HT1080 (cell line): ENCODE data around the gene SMAD4. TPM values are rescaled to one million over a fixed set of nuclear protein-coding genes. Genes with fewer than 3 reads are reported as not detected.
A peak's percentile ranks its signal among the peaks of the same experiment; 100 is the strongest.
"Not testable (repeated sequence)": the region's sequence is repeated elsewhere in the genome, so short reads cannot be mapped to it uniquely, and the experiment has no call there.

Experiments
- DNase-seq: peaks from one replicate; pipeline ENCODE4 v3.0.0-alpha.2; 2015; ENCODE audit warnings: low read depth
- polyA plus RNA-seq, 2 experiments: library from polyadenylated mRNA; depleted of rRNA; stranded (reverse); fragments of >200 nt; gene quantifications; 2 replicates each; pipeline ENCODE4 v1.2.3, GENCODE V29; 2015
- total RNA-seq: library from RNA; depleted of rRNA; stranded (reverse); fragments of >200 nt; shearing (Covaris generic); gene quantifications from 2 replicates; pipeline ENCODE4 v1.2.3, GENCODE V29; 2014; rRNA removed

Gene SMAD4
- 83.6 and 87.2 TPM in 2 replicates for total RNA-seq
- 51.8 and 64.7 TPM in 2 replicates for polyA plus RNA-seq (2015; cell fraction: cytosol; rRNA removed)
- polyA plus RNA-seq (2015; cell fraction: nucleus; rRNA removed) = 105 and 117 TPM in 2 replicates

DNA sequence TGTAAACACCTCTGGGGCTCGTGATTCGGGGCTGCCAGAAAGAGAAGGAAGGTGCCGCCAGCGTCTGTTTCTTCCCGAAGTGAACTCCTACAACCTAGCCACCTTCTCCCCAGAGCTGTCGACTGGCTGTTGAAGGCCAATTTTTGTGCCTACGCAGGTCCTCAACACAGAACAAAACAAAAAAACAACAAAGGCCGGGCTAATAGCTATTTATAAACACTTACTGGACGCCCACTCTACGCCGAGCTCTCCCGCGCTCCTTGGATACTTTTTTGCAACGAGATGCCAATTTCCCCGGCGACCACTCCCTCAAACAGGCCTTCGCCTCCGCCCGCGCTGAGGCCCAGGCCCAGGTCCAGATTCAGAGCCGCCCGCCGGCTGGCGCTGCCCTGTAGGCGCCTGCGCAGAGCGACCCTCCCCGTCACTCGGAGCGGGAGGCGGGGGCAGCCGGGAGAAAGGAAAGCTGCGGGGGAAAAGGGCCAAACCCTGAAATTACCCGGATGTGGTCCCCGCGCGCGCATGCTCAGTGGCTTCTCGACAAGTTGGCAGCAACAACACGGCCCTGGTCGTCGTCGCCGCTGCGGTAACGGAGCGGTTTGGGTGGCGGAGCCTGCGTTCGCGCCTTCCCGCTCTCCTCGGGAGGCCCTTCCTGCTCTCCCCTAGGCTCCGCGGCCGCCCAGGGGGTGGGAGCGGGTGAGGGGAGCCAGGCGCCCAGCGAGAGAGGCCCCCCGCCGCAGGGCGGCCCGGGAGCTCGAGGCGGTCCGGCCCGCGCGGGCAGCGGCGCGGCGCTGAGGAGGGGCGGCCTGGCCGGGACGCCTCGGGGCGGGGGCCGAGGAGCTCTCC lies at the start of gene SMAD4:
TSS of gene SMAD4 (plus strand) at position 520 of the 843 bp plus-strand sequence. CDS start 16,834 bp downstream, outside the sequence.
- DNase-seq = peak; percentile 94

DNA sequence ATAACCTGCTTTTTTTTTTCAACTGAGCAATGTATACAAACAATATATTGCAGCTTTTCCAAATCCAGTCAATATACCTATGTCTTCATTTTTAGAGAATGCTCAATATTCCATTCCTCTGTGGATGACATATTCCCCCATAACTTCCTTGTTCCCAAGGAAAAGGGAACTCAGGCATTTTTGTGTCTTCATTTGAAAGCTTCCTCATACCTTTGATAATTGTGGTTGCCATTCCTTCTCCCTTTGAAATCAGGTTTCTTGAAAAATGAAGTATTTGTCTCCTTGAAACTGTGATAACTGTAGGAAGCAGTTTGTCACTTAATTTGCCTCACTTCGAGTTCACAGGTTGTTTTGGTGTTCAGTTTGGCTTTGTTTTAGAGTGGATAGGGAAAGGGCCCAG lies 48.6 kb upstream of the SMAD4 start:
- DNase-seq = no peak

DNA sequence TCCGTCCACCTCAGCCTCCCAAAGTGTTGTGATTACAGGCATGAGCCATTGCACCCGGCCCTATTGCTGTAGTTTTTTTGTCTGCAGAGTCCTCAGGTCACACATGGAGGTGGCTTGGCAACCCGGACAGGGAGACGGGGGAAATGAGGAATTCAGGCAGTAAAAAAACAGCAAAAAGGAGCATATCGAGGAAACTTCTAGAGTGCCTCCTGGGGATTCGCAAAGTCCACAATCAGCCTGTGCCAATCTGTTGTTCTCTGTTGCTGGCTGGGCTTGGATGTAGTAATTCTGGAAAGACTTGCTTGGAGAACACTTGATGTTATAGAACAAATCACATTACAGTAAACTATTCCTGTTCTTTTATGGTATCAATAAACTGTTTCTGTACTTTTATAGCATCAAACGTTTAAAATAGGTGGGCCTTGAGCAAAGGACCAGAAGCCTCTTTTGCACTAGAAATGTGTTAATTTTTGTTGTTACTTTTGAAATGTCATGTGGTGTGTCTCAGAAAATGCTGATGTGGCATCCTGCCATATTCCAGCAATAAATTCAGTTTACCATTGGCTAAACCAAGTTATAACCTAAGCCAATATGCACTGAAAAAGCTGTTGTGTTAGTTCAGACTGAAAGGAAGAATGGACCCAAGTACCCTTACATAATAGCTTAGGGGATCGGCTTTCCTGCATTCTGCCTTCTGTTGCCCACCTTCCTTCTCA lies 47.8 kb upstream of the SMAD4 start:
- no peak for DNase-seq

DNA sequence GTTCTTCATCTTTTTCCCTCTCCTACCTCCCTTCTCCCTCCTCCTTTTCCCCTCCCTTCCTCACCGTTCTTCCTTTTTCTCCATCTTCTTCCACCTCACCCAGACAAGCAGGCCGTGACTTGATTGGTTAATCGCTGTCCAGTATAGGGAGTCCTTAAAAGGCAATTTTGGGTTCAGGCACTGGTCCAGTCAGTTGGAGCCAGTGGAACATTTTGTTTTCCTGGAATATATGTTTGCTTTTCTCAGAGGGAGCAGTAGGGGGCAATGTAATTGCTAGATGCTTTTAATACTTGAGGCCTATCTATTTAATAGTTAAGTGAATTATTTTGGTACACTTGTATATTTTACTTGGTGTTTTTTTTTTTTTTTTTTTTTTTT lies 47.2 kb upstream of the SMAD4 start:
- no peak for DNase-seq

DNA sequence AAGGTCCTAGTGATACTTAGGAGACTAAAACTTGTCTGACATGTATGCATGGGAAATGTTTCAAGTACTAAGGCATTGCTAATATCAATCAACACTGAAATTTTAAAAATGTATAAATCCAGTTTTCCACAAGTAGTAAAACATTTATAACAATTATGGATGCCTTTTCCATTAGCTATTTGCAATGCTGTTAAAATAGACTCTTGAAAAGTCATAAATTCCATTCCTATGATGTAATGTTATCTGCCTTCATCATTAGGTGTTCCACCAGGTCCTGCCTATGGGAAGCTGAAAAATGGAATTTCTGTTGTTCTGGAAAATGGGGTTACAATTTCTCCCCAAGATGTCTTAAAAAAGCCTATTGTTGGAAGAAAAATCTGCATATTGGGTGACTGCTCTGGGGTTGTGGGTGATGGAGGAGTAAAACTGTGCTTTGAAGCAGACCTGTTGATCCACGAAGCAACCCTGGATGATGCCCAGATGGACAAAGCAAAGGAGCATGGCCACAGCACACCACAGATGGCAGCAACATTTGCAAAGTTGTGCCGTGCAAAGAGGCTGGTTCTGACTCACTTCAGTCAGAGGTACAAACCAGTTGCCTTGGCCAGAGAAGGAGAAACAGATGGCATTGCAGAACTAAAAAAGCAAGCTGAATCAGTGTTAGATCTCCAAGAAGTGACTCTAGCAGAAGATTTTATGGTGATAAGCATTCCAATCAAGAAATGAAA lies 43.5 kb upstream of the SMAD4 start:
- peak; percentile 35 for DNase-seq

DNA sequence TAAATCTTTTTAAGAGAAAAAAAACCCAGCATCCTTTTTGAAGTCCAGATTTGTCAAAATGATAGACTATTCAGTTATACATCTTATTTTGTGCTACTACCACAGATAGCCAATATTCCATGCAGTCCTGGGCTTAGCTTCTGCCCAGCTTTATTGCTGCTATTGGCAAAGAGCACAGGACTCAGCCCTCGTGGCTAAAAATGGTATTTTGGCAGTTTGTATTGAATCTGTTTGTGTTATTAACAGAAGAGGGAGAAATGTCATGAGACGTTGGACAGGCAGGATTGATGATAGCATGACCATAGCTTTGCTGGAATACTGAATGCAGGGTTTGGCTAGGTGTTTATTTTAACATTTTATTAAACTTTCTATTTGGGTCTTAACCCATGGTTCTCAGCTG lies 42.8 kb upstream of the SMAD4 start:
- no peak for DNase-seq

DNA sequence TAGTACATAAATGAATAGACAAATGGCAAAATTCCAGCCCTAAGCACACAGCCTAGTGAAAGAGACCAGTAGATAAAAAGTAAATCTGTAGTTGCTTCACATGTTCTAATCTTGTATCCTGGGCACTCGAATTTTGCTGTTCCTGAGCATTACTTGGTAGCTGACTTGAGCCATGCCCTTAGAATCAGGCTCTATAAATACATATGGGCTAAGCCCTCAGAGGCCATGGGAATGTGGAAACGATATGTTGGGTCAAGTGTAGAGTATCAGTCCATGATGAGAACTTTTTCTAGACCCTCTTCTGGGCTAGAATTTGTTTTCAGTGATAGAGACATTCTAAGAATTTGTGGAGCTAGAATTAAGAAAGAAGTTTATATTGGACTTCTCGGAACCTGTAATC lies 40.3 kb upstream of the SMAD4 start:
- no peak for DNase-seq

DNA sequence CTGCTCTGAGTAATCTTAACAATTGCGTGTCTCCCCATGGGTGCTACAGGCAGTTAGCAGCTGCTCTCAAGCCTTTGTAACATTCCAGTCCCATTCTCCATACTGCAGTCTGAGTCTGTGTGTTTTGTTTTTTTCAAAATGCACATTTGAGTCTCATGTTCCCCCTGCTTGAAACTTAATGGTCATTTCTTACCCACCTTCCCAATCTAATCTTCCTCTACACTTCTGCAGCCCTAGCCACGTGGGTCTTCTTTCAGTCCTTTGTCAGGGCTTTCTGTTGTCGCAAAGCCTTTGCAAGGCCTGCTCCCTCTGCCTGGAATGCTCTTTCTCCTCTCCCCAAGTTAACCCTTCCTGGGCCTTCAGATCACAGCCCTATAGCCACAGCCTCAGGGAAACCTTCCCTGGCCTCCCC lies 37.7 kb upstream of the SMAD4 start:
- no peak for DNase-seq

DNA sequence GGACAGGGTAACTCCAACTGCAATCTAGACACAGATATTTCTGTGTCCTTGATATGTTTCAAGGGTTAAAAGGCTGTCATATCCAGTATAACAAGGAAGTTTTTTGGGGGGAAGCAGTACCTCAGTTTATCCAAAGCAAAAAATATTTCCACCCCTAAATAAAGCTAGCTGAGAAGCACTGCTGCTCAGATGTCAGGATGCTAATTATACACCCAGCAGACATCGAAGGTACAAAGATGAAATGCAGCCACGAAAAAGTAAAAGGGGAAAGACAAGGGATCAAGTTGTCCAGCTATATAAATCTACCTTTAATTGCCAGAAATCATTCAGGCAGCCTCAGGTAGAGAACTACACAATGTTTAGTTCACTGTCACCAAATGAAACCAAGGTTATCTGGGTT lies 36.0 kb upstream of the SMAD4 start:
- DNase-seq = no peak

DNA sequence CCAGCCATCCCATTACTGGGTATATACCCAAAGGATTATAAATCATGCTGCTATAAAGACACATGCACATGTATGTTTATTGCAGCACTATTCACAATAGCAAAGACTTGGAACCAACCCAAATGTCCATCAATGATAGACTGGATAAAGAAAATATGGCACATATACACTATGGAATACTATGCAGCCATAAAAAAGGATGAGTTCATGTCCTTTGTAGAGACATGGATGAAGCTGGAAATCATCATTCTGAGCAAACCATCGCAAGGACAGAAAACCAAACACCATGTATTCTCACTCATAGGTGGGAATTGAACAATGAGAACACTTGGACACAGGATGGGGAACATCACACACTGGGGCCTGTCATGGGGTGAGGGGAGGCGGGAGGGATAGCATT lies 26.8 kb upstream of the SMAD4 start:
- not testable (repeated sequence) for DNase-seq

DNA sequence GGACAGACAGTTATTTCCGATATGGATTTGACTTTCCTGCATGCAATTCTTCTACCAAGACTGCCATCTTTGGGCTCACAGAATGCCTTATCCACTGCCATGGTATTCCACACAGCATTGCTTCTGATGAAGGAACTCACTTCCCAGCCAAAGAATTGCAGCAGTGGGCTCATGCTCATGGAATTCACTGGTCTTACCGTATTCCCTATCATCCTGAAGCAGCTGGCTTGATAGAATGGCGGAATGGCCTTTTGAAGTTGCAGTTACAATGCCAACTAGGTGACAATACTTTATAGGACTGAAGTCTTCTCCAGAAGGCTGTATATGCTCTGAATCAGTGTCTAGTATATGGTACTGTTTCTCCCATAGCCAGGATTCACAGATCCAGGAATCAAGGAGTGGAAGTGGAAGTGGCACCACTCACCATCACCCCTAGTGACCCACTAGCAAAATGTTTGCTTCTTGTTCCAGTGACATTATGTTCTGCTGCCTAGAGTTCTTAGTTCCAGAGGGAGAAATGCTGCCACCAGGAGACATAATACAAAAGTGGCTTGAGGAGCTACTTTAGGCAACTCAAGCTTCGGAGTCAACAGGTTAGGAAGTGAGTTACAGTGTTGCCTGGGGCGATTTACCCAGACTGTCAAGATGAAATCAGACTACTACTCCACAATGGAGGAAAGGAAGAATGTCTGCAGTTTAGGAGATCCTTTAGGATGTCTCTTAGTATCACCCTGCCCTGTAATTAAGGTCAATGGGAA lies 23.8 kb upstream of the SMAD4 start:
- DNase-seq = no peak

DNA sequence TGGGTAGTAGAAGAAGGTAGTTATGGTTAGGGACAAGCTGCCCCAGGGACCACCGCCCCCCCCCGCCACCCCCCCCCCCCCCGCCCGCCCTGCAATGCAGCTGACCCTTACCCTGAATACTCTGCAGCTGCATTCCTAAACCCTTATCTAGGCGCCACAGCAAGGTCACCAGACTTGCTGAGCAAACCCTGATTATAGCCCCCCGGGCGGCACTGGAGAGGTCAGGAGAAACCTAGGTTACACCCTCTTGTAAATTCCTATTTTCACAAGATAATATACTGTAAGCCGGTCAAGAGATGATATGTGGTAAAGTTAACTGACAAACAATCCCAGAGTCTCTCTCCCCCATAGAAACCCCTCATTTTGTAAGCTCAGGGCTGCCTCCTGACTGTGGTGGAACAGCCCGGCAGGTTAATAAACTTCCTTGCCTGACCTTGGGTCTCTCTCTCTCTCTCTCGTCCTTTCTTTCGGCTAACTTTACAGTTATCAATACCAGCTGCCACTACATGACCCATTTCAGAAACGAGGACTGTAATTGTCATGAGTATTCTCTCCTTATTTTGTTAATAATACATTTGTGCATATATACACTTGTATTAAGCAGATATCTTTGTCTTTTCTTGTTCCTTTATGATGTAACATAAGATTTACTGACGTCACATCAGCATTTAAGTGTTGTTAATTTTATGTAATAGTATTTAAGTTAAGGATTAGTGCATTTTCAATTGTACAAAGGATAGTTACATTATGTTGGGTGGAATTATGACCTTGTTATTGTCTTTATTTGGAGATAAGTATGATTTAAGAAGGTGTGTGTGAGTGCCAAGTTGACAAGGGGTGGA lies 22.8 kb upstream of the SMAD4 start:
- DNase-seq = no peak

DNA sequence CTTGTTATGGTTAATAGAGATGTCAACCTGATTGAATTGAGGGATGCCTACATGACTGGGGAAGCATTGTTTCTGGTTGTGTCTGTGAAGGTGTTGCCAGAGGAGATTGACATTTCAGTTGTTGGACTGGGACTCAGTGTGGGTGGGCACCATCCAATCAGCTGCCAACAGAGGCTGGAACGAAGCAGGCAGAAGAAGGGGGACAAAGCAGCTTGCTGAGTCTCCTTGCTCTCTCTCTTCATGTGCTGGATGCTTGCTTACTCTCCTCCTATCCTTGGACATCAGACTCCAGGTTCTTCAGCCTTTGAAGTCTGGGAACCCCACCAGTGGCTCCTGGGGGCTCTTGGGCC lies 22.2 kb upstream of the SMAD4 start:
- DNase-seq = no peak

DNA sequence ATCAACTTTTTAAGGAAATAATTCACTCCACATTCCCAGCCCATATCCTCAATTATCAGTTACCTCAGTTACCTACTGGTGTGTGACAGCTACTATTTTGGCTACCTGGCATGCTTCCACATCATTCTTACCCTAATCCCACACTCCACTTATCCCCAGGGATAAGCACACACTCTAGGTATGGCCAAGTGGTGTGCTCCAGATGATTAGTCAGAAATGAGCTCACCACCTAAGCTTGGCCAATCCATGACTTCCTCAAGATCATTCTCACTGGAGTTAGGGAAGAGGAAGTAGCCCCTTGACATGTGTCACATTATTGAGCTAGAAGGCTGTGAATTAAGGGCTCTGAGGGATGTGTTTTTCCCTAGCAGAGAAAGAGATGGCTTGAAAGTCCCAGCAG lies 20.9 kb upstream of the SMAD4 start:
- DNase-seq = peak; percentile 64

DNA sequence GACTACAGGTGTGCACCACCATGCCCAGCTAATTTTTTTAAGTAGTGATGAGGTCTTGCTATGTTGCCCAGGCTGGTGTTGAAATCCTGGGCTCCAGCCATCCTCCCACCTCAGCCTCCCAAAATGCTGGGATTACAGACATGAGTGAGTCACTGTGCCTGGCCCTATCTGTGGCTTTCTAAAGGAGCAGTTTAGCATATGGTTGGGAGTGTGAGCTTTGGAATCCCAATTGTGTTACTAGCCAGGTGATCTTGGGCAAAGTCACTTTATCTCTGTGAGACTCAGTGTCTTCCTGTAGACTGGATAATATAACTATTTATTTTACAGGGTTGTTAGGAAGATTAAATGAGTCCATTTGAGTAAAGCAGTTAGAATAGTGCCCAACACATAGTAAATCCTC lies 19.8 kb upstream of the SMAD4 start:
- no peak for DNase-seq

DNA sequence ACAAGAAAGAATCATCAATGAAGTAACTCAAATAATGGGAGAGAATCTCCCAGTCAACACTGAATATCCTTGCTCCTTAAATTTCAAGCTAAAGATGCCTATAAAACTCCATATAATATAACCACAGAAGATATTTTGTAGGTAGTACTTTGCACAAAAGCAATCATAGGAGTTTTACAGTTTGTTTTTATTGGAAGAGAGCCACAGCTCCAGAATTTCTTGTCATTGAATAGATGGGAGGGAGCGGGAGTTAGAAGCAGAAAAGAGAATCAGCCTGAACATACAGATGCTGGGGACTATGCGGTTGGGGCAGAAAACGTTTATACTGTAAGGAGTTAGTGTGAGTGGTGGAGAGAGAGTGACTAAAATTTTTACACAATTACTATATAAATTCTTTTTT lies 18.3 kb upstream of the SMAD4 start:
- no peak for DNase-seq

DNA sequence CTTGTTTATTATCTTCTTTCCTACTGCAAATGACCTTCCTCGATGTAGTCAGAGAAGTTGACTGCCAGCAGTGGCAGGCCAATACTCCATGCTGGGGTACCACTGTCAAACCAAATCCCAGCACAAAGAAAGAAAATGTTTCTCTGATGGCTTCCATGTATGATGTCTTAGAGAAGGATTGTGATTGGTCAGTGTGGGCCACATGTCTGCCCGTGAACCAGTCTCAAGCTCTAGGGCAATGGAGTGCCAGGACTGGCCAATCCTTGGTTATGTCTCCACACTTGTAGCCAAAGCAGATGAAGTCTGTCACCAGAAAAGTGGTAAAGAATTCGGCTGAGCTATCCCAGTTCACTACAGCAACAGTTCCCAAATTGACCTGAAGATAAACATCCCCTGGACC lies 17.6 kb upstream of the SMAD4 start:
- no peak for DNase-seq

DNA sequence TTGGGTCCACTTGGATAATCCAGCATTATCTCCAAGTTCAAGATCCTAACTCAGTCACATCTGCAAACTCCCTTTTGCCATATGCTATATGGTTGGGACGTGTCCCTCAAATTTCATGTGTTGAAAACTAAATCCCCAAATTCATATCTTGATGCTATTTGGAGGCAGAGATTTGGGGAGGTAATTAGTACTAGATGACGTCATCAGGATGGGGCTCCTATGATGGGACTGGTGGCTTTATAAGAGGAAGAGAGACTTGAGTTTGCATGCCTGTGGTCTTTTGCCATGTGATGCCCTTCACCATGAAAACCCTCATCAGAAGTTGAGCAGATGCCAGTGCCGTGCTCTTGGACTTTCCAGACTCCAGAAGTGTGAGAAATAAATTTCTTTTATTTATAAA lies 16.8 kb upstream of the SMAD4 start:
- DNase-seq = no peak

DNA sequence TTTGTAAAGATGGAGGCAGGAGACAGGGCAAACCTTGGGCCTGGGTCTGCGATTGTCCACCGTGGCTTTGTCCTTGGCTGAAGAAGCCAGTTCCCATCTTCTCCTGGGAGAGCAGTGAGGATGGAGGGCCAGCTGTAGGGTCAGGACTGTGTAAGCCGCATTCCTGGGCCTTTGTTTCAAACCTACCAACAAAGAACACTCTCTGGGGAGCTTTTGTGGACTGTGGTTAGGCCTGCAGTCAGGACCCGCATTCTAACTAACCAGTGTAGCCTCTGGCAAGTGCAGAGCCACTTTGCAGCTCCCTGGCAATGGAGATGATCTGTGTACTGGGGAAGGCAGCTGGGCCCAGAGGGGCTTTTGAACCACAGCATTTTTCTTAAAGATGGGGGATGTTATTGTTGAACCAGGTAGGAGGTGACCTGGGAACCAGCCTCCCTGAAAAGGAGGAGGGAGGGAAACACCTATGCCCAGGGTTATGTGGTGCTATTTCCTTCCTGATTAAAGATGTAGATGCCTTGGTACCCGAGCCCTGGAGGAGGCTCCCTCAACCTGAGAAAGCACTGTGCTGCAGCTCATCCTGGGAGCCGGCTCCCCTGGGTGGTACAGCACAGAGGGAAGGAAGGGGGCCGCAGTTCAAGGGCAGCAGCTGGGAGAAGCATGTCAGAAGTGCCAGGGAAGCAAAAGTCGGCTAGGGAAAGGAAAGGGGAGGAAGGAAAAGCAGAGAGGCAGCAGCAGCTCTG lies 12.7 kb upstream of the SMAD4 start:
- no peak for DNase-seq

DNA sequence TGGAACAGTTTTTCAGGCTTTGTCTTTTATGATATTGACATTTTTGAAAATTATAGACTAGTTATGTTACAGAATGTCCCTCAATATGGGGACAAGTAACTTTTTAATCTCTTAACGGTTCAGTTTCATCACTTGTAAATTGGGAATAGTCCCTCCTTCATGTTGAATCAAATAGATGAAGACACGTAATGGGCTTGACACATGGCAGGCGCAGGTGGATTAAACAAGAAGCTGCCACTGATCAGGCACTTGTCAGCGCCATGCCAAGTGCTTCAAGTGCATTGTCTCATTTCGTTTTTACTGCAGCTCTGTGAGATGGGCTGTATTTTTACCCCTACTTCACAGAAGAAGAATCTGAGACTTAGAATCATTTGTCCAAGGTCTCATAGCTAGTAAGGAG lies 9.5 kb upstream of the SMAD4 start:
- no peak for DNase-seq
